Adrenal gland (tissue), 5 donors: ENCODE results near the gene DLG4.

Source experiments
- POLR2A ChIP-seq, 2 donors: fragments of 450-650 bp; IDR thresholded peaks; one replicate each; pipeline ENCODE4 v1.6.1; 2017; ENCODE audit warnings: antibody characterized with exemption in 2 of 2, mild to moderate bottlenecking in 2 of 2, moderate library complexity in 1 of 2
- TF ChIP-seq, protein P1 (sequence below), 6 experiments: fragments of 450-650 bp in 4 of 6; fragments of 200-600 bp in 2 of 6; sonication (generic) in 1 of 6; IDR thresholded peaks; 1 replicate in 5 of 6; 2 replicates in 1 of 6; pipeline versions ENCODE4 v1.5.1 to v1.8.0; 2016 to 2021; ENCODE audit warnings: antibody characterized with exemption in 6 of 6, mild to moderate bottlenecking in 2 of 6, moderate library complexity in 1 of 6
- donor health status: DM: no; HTN: no; CAD: no.

DNA sequence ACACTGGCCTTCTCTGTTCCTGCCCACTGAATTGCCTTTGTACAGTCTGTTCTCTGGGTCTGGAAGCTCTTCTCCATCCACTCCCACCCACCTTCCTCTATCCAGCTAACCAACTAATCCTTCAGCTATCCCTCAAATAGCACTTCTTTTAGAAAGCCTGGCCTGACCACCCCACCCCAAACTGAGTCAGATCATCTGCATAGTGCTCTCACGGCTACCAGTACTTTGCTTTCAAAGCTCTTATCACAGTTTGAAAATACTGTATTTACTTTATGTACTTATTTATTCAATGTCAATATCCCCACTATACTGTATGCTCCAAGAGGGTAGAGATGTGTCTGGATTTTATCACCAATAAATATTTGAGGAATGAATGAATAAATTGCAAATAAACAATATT is 47.1 kb upstream of the DLG4 start:
- TF ChIP-seq, protein P1, sequence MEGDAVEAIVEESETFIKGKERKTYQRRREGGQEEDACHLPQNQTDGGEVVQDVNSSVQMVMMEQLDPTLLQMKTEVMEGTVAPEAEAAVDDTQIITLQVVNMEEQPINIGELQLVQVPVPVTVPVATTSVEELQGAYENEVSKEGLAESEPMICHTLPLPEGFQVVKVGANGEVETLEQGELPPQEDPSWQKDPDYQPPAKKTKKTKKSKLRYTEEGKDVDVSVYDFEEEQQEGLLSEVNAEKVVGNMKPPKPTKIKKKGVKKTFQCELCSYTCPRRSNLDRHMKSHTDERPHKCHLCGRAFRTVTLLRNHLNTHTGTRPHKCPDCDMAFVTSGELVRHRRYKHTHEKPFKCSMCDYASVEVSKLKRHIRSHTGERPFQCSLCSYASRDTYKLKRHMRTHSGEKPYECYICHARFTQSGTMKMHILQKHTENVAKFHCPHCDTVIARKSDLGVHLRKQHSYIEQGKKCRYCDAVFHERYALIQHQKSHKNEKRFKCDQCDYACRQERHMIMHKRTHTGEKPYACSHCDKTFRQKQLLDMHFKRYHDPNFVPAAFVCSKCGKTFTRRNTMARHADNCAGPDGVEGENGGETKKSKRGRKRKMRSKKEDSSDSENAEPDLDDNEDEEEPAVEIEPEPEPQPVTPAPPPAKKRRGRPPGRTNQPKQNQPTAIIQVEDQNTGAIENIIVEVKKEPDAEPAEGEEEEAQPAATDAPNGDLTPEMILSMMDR (IDR thresholded peaks at IDR 0.05), result no peak
- TF ChIP-seq POLR2A (IDR thresholded peaks at IDR 0.05), result no peak
